GM19397 (cell line): Measurements from ENCODE around the gene USH1C.

Experiments used
- ATAC-seq: cut with Tn5 transposase; IDR thresholded peaks from one replicate; pipeline ENCODE4 v1.9.1; 2021; ENCODE audit warnings: mild to moderate bottlenecking, moderate library complexity; ENCODE audit not compliant: unreplicated experiment

USH1C gene

GRCh38 chr11:17508791-17509190, 35.4 kb downstream of the USH1C start:
- no peak for ATAC-seq

GRCh38 chr11:17508306-17508705, 35.9 kb downstream of the USH1C start:
- no peak for ATAC-seq

- no peak for ATAC-seq
These were observed 36.4 kb downstream of the USH1C start for GRCh38 chr11:17507773-17508172.

- no peak for ATAC-seq
These were observed 37.3 kb downstream of the USH1C start for GRCh38 chr11:17506942-17507341.

GRCh38 chr11:17506314-17506713, 37.9 kb downstream of the USH1C start:
- ATAC-seq = no peak

GRCh38 chr11:17505146-17505545, 39.1 kb downstream of the USH1C start:
- ATAC-seq = no peak

GRCh38 chr11:17504330-17505107, 39.7 kb downstream of the USH1C start:
- peak; percentile 63 for ATAC-seq

GRCh38 chr11:17502630-17503029, 41.6 kb downstream of the USH1C start:
- ATAC-seq = no peak

- ATAC-seq = no peak
These were observed 43.5 kb downstream of the USH1C start for GRCh38 chr11:17500673-17501072.

- ATAC-seq = no peak
These were observed 45.7 kb downstream of the USH1C start for GRCh38 chr11:17498475-17498874.

GRCh38 chr11:17498058-17498457, 46.2 kb downstream of the USH1C start:
- no peak for ATAC-seq

- ATAC-seq = no peak
These were observed 47.8 kb downstream of the USH1C start for GRCh38 chr11:17496406-17496805.

GRCh38 chr11:17494019-17494418, 50.2 kb downstream of the USH1C start:
- ATAC-seq = no peak

- no peak for ATAC-seq
These were observed 53.3 kb downstream of the USH1C start for GRCh38 chr11:17490938-17491337.

GRCh38 chr11:17490232-17490631, 54.0 kb downstream of the USH1C start:
- no peak for ATAC-seq

- ATAC-seq = no peak
These were observed 54.5 kb downstream of the USH1C start for GRCh38 chr11:17489751-17490150.

- no peak for ATAC-seq
These were observed 55.7 kb downstream of the USH1C start for GRCh38 chr11:17488563-17488962.

GRCh38 chr11:17486646-17487045, 57.6 kb downstream of the USH1C start:
- no peak for ATAC-seq

GRCh38 chr11:17483505-17483904, 60.7 kb downstream of the USH1C start:
- no peak for ATAC-seq

- ATAC-seq = no peak
These were observed 62.3 kb downstream of the USH1C start for GRCh38 chr11:17481905-17482304.

- ATAC-seq = no peak
These were observed 64.7 kb downstream of the USH1C start for GRCh38 chr11:17479284-17480214.

- ATAC-seq = no peak
These were observed 66.1 kb downstream of the USH1C start for GRCh38 chr11:17478070-17478469.
